Esophagus squamous epithelium (tissue), 5 donors: Measurements from ENCODE around the gene NUBPL. TPM values are rescaled to one million over a fixed set of nuclear protein-coding genes. Genes with fewer than 3 reads are reported as not detected.
"Not testable (repeated sequence)": the region's sequence is repeated elsewhere in the genome, so short reads cannot be mapped to it uniquely, and the experiment has no call there.

Experiments
- DNase-seq: peaks from one replicate; lab custom pipeline; 2025; lab: John Stamatoyannopoulos, UW
- H3K27ac ChIP-seq, 4 donors: fragments of 200-600 bp; sonication (generic); one replicate each; pipeline ENCODE4 v1.5.1; 2016 to 2019; ENCODE audit warnings: mild to moderate bottlenecking in 1 of 4
- H3K27me3 ChIP-seq, 4 donors: fragments of 200-600 bp; sonication (generic); 1 replicate in 3 of 4; 2 replicates in 1 of 4; pipeline versions ENCODE4 v1.5.1 to v1.6.0; 2017 to 2021; ENCODE audit warnings: antibody characterized with exemption in 1 of 4
- H3K36me3 ChIP-seq, 3 donors: fragments of 200-600 bp; sonication (generic); one replicate each; pipeline ENCODE4 v1.5.1; 2016 to 2019
- H3K4me1 ChIP-seq, 3 donors: fragments of 200-600 bp; sonication (generic); one replicate each; pipeline ENCODE4 v1.5.1; 2017 to 2019
- H3K4me3 ChIP-seq, 4 donors: fragments of 200-600 bp; sonication (generic); 1 replicate in 3 of 4; 2 replicates in 1 of 4; pipeline ENCODE4 v1.5.1; 2016 to 2019; ENCODE audit warnings: mild to moderate bottlenecking in 2 of 4, moderate library complexity in 1 of 4
- H3K9me3 ChIP-seq, 3 donors: fragments of 200-600 bp; sonication (generic); one replicate each; pipeline ENCODE4 v1.5.1; 2016 to 2019
- POLR2A ChIP-seq, 4 donors: fragments of 450-650 bp; IDR thresholded peaks; one replicate each; pipeline ENCODE4 v1.6.1; 2017; ENCODE audit warnings: antibody characterized with exemption in 4 of 4, mild to moderate bottlenecking in 4 of 4, moderate library complexity in 3 of 4
- WGBS, 2 donors: methylation state at CpG; one replicate each; pipeline ENCODE4 v1.1.5; 2018; 5-methylcytosine and 5-hydroxymethylcytosine counted together
- intact Hi-C: fragments of 100-400 bp; cut with DNase I; formaldehyde crosslinking; loops from one replicate; pipeline ENCODE4 v1.15.0; 2022
- total RNA-seq, 4 donors: library from RNA; depleted of rRNA; stranded (reverse); fragments of >200 nt; gene quantifications; one replicate each; pipeline ENCODE4 v1.1.0, GENCODE V29; 2016
- TF ChIP-seq, protein P1 (sequence below), 6 experiments: fragments of 450-650 bp in 4 of 6; fragments of 200-600 bp in 2 of 6; sonication (generic) in 2 of 6; IDR thresholded peaks; one replicate each; pipeline ENCODE4 v1.5.1; 2016 to 2019; ENCODE audit warnings: antibody characterized with exemption in 6 of 6, mild to moderate bottlenecking in 4 of 6, moderate library complexity in 4 of 6
- donor health status: DM: yes; HTN: yes; CAD: no.

The NUBPL gene
- total RNA-seq, 4 donors from 2014 or later = 2.9 to 8.4 (median 6.8) TPM

DNA sequence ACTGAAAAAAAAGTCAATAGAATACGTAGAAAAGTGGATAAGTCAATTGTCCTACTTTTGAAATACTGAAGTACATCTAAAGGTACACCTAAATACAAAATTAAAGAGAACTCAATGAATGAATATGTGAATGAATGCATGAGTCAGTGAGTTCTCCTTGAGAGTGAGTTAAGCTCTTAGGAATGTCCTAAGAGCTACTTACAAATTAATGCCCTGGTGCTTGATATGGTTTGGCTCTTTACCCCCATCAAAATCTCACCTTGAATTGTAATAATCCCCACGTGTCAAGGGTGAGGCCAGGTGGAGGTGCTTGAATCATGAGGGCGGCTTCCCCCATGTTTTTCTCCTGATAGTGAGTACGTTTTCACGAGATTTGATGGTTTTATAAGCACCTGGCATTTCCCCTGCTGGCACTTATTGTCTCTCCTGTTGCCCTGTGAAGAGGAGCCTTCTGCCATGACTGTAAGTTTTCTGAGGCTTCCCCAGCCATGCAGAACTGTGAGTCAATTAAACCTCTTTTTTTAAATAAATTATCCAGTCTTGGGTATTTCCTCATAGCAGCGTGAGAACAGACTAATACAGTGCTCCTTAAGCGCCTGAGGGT, 323.7 kb downstream of the NUBPL start:
- H3K9me3 ChIP-seq = no peaks in the 10 kb centered on the region
- H3K27ac ChIP-seq = no peak overlapping the region
- no peak for DNase-seq
- intact Hi-C loops = no loop called here
- no peaks in the 10 kb centered on the region for H3K27me3 ChIP-seq
- H3K4me3 ChIP-seq = no peak overlapping the region
- 60 to 70% methylated on average over 7 of the region's 7 CpGs for WGBS, 2 donors
- H3K4me1 ChIP-seq = no peaks in the 10 kb centered on the region
- H3K36me3 ChIP-seq = no peaks in the 10 kb centered on the region
- TF ChIP-seq, protein P1, sequence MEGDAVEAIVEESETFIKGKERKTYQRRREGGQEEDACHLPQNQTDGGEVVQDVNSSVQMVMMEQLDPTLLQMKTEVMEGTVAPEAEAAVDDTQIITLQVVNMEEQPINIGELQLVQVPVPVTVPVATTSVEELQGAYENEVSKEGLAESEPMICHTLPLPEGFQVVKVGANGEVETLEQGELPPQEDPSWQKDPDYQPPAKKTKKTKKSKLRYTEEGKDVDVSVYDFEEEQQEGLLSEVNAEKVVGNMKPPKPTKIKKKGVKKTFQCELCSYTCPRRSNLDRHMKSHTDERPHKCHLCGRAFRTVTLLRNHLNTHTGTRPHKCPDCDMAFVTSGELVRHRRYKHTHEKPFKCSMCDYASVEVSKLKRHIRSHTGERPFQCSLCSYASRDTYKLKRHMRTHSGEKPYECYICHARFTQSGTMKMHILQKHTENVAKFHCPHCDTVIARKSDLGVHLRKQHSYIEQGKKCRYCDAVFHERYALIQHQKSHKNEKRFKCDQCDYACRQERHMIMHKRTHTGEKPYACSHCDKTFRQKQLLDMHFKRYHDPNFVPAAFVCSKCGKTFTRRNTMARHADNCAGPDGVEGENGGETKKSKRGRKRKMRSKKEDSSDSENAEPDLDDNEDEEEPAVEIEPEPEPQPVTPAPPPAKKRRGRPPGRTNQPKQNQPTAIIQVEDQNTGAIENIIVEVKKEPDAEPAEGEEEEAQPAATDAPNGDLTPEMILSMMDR (IDR thresholded peaks at IDR 0.05) = no peak
- no peak for TF ChIP-seq POLR2A (IDR thresholded peaks at IDR 0.05)

DNA sequence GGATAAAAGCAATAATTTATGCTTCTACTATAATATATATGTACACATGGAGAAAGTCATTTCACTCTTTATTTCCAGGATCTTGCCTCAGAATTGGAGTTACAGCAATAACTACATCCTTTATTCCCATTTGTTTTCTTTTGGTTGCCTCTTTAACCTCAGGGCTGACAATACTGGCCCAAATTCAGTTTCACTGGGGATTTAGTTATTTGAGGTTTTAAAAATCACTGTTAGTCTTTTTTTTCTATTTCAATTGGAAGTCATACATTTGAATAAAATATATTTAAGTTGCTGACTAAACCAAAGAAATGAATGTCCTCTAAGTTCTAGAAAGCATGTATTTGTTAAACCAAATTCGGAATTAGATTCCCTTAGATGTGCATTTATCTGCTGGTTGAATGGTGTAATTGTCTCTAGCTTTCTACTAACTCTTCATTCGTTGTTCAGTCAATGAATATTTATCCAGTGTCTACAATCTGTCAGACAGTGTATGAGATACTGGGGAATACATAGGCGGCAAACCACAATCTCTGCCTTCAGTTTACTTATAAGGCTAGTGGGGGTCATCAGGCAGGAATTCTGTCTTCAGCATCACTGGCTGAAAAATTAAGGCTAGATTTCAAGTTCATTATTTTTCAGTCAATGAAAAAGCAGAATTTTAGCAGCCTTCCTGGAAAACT, 325.1 kb downstream of the NUBPL start:
- no peak overlapping the region for H3K27ac ChIP-seq
- H3K36me3 ChIP-seq = no peaks in the 10 kb centered on the region
- TF ChIP-seq, protein P1 (IDR thresholded peaks at IDR 0.05) = no peak
- TF ChIP-seq POLR2A (IDR thresholded peaks at IDR 0.05) = no peak
- intact Hi-C loops = no loop called here
- H3K27me3 ChIP-seq = no peaks in the 10 kb centered on the region
- no peaks in the 10 kb centered on the region for H3K4me1 ChIP-seq
- no peak for DNase-seq
- H3K4me3 ChIP-seq = no peak overlapping the region
- H3K9me3 ChIP-seq = no peaks in the 10 kb centered on the region
- WGBS, 2 donors = 73 to 76% methylated on average over 3 of the region's 3 CpGs

DNA sequence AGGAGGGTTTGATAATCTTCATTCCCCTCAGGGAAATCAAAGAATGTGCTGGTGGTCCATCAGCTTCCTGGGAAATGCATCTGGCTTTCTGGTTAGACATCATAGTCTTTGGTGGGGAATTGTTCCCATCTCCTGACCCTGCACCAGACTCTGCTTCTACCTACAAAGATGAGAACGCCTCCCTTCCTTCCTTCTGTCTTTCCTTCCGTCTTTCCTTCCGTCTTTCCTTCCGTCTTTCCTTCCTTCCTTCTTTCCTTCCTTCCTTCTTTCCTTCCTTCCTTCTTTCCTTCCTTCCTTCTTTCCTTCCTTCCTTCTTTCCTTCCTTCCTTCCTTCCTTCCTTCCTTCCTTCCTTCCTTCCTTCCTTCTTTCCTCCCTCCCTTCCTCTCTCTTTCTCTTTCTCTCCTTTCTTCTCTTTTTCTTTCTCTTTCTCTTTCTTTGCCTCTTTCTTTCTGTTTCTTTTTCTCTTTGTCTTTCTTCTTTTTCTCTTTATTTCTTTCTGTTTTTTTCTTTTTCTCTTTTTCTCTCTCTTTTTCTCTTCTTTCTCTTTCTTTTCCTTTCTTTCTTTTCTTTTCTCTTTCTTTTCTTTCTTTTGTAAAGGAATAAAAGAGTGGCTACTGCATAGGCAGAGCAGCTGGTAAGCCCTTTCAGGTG, 326.9 kb downstream of the NUBPL start:
- intact Hi-C loops = no loop called here
- no peaks in the 10 kb centered on the region for H3K36me3 ChIP-seq
- no peaks in the 10 kb centered on the region for H3K9me3 ChIP-seq
- H3K27me3 ChIP-seq = no peaks in the 10 kb centered on the region
- H3K27ac ChIP-seq = no peak overlapping the region
- 87 to 91% methylated on average over 4 of the region's 4 CpGs for WGBS, 2 donors
- DNase-seq = no peak
- no peak overlapping the region for H3K4me3 ChIP-seq
- no peak for TF ChIP-seq POLR2A (IDR thresholded peaks at IDR 0.05)
- TF ChIP-seq, protein P1 (IDR thresholded peaks at IDR 0.05) = no peak
- no peaks in the 10 kb centered on the region for H3K4me1 ChIP-seq

DNA sequence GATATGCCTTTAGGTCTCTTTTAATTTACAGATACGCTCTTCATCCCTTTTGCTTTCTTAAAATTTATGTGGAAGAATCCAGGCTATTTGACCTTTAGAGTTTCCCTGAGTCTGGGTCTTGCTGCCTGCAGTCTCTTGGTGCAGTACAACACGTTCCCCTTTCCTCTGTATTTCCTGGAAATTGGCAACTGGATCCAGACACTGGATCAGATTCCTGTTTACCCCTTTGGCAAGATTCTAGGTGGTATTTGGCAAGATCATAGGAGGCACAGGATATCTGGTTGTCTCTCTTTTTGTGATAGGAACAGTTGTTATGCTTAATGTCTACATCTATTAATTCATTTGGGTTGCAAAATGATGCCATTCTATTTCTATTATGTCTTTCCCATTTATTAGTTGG, 328.1 kb downstream of the NUBPL start:
- no peaks in the 10 kb centered on the region for H3K9me3 ChIP-seq
- no peaks in the 10 kb centered on the region for H3K36me3 ChIP-seq
- no peak overlapping the region for H3K27ac ChIP-seq
- DNase-seq = no peak
- no peaks in the 10 kb centered on the region for H3K4me1 ChIP-seq
- WGBS, 2 donors = 72 to 73% methylated on average over 2 of the region's 2 CpGs
- H3K27me3 ChIP-seq = no peaks in the 10 kb centered on the region
- intact Hi-C loops = no loop called here
- H3K4me3 ChIP-seq = no peak overlapping the region
- TF ChIP-seq, protein P1 (IDR thresholded peaks at IDR 0.05) = no peak
- TF ChIP-seq POLR2A (IDR thresholded peaks at IDR 0.05) = no peak

DNA sequence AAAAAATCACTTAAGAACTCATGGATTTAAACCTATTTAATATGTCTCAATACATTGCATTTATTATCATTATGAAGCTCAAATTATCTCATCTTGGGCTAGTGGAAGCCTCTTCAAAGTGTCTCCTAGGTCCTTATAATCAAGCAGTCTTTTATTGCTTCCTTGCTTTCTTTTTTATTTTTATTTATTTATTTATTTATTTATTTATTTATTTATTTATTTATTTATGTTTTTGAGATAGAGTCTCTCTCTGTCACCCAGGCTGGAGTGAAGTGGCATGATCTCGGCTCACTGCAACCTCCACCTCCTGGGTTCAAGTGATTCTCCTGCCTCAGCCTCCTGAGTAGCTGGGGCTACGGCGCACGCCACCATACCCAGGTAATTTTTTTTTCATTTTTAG, 329.0 kb downstream of the NUBPL start:
- H3K27me3 ChIP-seq, H3K9me3 ChIP-seq, intact Hi-C loops, H3K4me3 ChIP-seq, H3K27ac ChIP-seq, H3K36me3 ChIP-seq, H3K4me1 ChIP-seq, DNase-seq: not testable (repeated sequence)
- 95 to 96% methylated on average over 4 of the region's 4 CpGs for WGBS, 2 donors
